ENCODE measurements around the gene SENP1. TPM values are rescaled to one million over a fixed set of nuclear protein-coding genes. Genes with fewer than 3 reads are reported as not detected.

SENP1 gene
- total and polyA plus RNA-seq, 8 donors, result 1.9 to 8.9 (median 7.0) TPM

- FAIRE-seq, result no peak
- 95 to 96% methylated on average over 5 of the region's 5 CpGs for WGBS, 2 donors
- ATAC-seq, result no peak
- intact Hi-C loops (cut with DNase I), result no loop called here
- TF ChIP-seq CTCF (IDR thresholded peaks at IDR 0.05), result no peak
- peaks cover 0 to 11% (median 0%) of the 10 kb centered on the region in 3 donors for H3K36me3 ChIP-seq
- no peaks in the 10 kb centered on the region for H3K4me1 ChIP-seq
- no peak for DNase-seq
- no peaks in the 10 kb centered on the region for H3K9me3 ChIP-seq
- H3K27ac ChIP-seq, result no peak overlapping the region
- no peak overlapping the region for H3K4me3 ChIP-seq
- H3K27me3 ChIP-seq, result no peaks in the 10 kb centered on the region
Observed at GRCh38 chr12:48078901-48079300, 27.0 kb downstream of the SENP1 start.

- intact Hi-C loops (cut with DNase I), result no loop called here
- no peaks in the 10 kb centered on the region for H3K27me3 ChIP-seq
- H3K9me3 ChIP-seq, result no peaks in the 10 kb centered on the region
- ATAC-seq, result no peak
- FAIRE-seq, result no peak
- no peak overlapping the region for H3K27ac ChIP-seq
- DNase-seq, result no peak
- H3K4me1 ChIP-seq, result no peaks in the 10 kb centered on the region
- WGBS, 2 donors, result 96 to 98% methylated on average over 2 of the region's 2 CpGs
- H3K4me3 ChIP-seq, result no peak overlapping the region
- peaks cover 0 to 11% (median 6%) of the 10 kb centered on the region in 3 donors for H3K36me3 ChIP-seq
- no peak for TF ChIP-seq CTCF (IDR thresholded peaks at IDR 0.05)
Observed at GRCh38 chr12:48077111-48077510, 28.8 kb downstream of the SENP1 start.

- no peaks in the 10 kb centered on the region for H3K9me3 ChIP-seq
- H3K4me1 ChIP-seq, result no peaks in the 10 kb centered on the region
- FAIRE-seq, result no peak
- no peak for DNase-seq
- no peak for ATAC-seq
- H3K36me3 ChIP-seq, result peaks cover 0 to 19% (median 6%) of the 10 kb centered on the region in 3 donors
- WGBS, 2 donors, result 75 to 81% methylated on average over 1 of the region's 1 CpG
- no peak for TF ChIP-seq CTCF (IDR thresholded peaks at IDR 0.05)
- no peak overlapping the region for H3K4me3 ChIP-seq
- intact Hi-C loops (cut with DNase I), result no loop called here
- H3K27ac ChIP-seq, result no peak overlapping the region
- no peaks in the 10 kb centered on the region for H3K27me3 ChIP-seq
Observed at GRCh38 chr12:48075832-48076231, 30.0 kb downstream of the SENP1 start.

GRCh38 chr12:48074266-48074665 is 31.6 kb downstream of the SENP1 start:
- Histone ChIP-seq H3K36me3 (peaks cover 0 to 20% (median 6%) of the 10 kb centered on the region in 3 donors), H3K9me3 (no peaks in the 10 kb centered on the region), H3K27me3 (no peaks in the 10 kb centered on the region), H3K4me3 (no peak overlapping the region), H3K27ac (no peak overlapping the region), H3K4me1 (no peaks in the 10 kb centered on the region)
- TF ChIP-seq CTCF (IDR thresholded peaks at IDR 0.05), result no peak
- ATAC-seq (no peak), FAIRE-seq (no peak), DNase-seq (no peak)
- intact Hi-C loops (cut with DNase I), result no loop called here
- 90 to 91% methylated on average over 1 of the region's 1 CpG for WGBS, 2 donors

- TF ChIP-seq CTCF (IDR thresholded peaks at IDR 0.05), result no peak
- Histone ChIP-seq H3K9me3 (no peaks in the 10 kb centered on the region), H3K27me3 (no peaks in the 10 kb centered on the region), H3K27ac (no peak overlapping the region), H3K36me3 (peaks cover 0 to 20% (median 6%) of the 10 kb centered on the region in 3 donors), H3K4me3 (no peak overlapping the region), H3K4me1 (no peaks in the 10 kb centered on the region)
- WGBS, 2 donors, result 95 to 100% methylated on average over 3 of the region's 3 CpGs
- intact Hi-C loops (cut with DNase I), result no loop called here
- no peak for DNase-seq
- FAIRE-seq, result no peak
- no peak for ATAC-seq
Observed at GRCh38 chr12:48072266-48072665, 33.6 kb downstream of the SENP1 start.
